SK-N-SH (cell line): ENCODE data around the gene GTF3C6.

ENCODE experiments used
- CHD2 ChIP-seq: fragments of 150-350 bp; IDR thresholded peaks from 2 replicates; pipeline ENCODE4 v1.6.1; 2018; ENCODE audit warnings: low read length; ENCODE audit not compliant: partially characterized antibody
- TF ChIP-seq, protein P1 (sequence below): fragments of 200-600 bp; sonication (generic); IDR thresholded peaks from 2 replicates; pipeline ENCODE4 v1.6.1; 2017; ENCODE audit warnings: antibody characterized with exemption, mild to moderate bottlenecking, moderate library complexity

DNA sequence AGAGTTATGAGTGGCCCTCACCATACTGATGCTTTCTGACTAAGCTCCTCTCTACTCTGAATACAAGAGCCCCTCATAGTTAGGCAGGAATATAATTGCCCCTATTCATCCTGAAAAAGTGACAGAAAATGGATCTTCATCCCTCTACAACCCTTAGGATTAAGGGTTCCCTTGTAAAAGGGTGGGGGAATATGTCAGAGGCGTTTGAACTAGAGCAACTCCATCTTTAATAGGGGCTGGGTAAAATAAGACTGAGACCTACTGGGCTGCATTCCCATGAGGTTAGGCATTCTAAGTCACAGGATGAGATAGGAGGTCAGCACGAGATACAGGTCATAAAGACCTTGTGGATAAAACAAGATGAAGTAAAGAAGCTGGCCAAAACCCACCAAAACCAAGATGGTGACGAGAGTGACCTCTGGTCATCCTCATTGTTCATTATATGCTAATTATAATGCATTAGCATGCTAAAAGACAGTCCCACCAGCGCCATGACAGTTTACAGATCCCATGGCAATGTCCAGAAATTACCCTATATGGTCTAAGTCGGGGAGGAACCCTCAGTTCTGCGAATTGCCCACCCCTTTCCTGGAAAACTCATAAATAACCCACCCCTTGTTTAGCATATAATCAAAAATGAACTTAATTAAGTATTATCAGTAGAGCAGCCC is 4.7 kb upstream of the GTF3C6 start:
- TF ChIP-seq, protein P1, sequence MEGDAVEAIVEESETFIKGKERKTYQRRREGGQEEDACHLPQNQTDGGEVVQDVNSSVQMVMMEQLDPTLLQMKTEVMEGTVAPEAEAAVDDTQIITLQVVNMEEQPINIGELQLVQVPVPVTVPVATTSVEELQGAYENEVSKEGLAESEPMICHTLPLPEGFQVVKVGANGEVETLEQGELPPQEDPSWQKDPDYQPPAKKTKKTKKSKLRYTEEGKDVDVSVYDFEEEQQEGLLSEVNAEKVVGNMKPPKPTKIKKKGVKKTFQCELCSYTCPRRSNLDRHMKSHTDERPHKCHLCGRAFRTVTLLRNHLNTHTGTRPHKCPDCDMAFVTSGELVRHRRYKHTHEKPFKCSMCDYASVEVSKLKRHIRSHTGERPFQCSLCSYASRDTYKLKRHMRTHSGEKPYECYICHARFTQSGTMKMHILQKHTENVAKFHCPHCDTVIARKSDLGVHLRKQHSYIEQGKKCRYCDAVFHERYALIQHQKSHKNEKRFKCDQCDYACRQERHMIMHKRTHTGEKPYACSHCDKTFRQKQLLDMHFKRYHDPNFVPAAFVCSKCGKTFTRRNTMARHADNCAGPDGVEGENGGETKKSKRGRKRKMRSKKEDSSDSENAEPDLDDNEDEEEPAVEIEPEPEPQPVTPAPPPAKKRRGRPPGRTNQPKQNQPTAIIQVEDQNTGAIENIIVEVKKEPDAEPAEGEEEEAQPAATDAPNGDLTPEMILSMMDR = no peak
- no peak for TF ChIP-seq CHD2
